Fibroblast of skin of back (primary cell): ENCODE data around the gene GTF3C5.
"Not testable (repeated sequence)": the region's sequence is repeated elsewhere in the genome, so short reads cannot be mapped to it uniquely, and the experiment has no call there.

Source experiments
- DNase-seq: peaks from one replicate; pipeline ENCODE4 v3.0.0-alpha.2; 2013

Gene GTF3C5

DNA sequence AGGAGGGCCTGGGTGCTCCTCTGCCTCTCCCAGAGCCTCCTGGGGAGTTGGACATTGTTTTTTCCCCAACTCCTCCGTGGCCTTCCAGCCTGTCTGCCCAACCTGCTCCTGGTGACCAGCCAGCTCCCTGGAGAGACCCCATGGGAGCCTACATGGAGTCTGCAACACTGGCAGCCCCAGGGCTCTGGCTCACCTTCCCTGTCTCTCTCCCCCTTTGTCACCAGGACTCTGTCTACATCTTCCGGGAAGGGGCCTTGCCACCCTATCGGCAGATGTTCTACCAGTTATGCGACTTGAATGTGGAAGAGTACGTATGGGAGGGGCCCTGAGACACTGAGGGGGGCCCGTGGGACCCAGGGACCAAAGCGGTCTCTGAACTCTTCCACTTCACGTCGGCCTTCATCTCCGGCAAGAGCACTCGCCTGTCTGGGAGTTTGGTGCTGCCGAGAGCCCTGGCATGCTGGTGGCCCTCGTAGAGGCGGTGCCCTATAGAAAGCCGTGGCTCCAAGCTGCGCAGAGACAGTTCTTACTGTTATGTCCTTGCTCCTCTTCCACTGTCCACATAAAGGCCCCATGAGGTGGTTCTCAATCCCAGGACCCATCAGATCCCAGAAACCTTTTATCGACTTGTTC lies 25.1 kb downstream of the GTF3C5 start:
- DNase-seq, result no peak

GRCh38 chr9:133056533-133056932 lies 25.7 kb downstream of the GTF3C5 start:
- DNase-seq, result no peak

GRCh38 chr9:133057006-133057405 lies 26.2 kb downstream of the GTF3C5 start:
- DNase-seq, result no peak

GRCh38 chr9:133057553-133057952 lies 26.8 kb downstream of the GTF3C5 start:
- no peak for DNase-seq

- no peak for DNase-seq
These were observed 27.3 kb downstream of the GTF3C5 start for GRCh38 chr9:133058071-133058470.

DNA sequence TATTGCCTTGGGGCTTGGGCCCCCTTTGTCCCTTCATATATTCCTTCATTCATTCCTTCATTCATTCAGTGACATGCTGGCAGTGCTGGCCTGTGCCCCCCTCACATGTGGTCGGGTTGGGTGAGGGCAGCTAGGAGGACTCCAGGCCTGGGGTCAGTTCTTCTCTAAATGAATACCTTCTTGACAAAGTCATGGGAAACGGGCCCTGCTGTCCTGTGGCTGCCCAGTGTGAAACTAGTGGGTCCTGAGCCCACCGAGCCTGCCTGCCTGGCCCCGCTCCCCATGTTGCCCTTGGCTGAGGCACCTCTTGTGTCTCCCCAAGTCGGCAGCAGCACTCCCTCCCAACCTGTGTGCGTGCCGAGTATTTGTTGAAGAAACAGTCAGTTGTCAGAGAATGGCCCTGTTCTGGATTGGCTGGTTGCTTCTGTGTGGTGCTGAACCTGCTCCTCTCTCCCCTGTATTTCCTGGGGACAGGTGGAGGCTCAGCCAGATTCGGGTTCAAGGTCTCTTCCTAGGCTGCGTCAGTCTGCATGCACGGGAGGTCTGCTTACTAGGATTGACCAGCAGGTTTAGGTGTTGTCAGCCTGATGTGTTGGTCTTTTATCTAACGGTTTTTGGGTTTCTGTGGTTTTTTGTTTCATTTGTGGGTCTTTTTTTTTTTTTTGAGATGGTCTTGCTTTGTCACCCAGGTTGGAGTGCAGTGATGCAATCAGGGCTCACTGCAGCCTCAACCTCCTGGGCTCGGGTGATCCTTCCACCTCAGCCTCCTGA lies 27.9 kb downstream of the GTF3C5 start:
- DNase-seq, result no peak

DNA sequence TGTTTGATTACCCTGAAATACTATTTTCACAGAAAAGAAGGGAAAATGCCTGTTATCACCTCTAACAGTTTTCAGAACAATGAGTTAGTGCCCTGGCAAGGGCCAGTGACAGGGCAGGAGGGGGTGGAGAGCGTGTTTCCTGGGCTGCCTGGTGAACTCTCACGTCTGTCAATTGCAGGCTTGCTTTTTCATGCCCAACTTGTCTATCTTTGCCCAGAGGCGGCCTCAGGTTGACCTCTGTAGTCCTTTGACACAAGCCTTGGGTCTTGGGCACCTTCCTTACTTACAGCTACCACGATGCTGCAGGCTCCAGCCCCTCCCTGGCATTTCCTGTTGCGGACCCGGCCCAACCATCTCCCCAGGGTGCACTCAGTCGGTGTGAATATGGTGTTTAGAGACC lies 28.8 kb downstream of the GTF3C5 start:
- peak; percentile 20 for DNase-seq

- no peak for DNase-seq
These were observed 29.6 kb downstream of the GTF3C5 start for GRCh38 chr9:133060417-133060841.

GRCh38 chr9:133061019-133061763 lies 30.4 kb downstream of the GTF3C5 start:
- DNase-seq, result not testable (repeated sequence)

DNA sequence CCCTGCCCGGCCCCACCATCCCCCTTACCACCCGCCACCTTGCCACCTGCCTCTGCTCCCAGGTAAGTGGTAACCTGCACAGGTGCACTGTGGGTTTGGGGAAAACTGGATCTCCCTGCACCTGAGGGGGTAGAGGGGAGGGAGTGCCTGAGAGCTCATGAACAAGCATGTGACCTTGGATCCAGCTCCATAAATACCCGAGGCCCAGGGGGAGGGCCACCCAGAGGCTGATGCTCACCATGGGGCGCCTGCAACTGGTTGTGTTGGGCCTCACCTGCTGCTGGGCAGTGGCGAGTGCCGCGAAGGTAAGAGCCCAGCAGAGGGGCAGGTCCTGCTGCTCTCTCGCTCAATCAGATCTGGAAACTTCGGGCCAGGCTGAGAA lies 31.0 kb downstream of the GTF3C5 start, which contains the start of gene CEL:
CEL (plus strand) TSS at position 218 of the 382 bp plus-strand sequence; CDS start at position 240, 22 bp downstream.
- not testable (repeated sequence) for DNase-seq

DNA sequence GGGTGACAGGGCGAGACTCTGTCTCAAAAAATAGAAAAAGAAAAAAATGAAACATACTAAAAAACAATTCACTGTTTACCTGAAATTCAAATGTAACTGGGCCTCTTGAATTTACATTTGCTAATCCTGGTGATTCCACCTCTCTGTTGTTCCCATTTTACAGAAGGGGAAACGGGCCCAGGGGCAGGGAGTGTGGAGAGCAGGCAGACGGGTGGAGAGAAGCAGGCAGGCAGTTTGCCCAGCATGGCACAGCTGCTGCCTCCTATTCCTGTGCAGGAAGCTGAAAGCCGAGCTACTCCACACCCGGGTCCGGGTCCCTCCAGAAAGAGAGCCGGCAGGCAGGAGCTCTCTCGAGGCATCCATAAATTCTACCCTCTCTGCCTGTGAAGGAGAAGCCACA lies 31.8 kb downstream of the GTF3C5 start:
- DNase-seq, result not testable (repeated sequence)

GRCh38 chr9:133063159-133063499 lies 32.3 kb downstream of the GTF3C5 start:
- DNase-seq, result no peak

- no peak for DNase-seq
These were observed 32.9 kb downstream of the GTF3C5 start for GRCh38 chr9:133063500-133064231.

- DNase-seq, result no peak
These were observed 33.7 kb downstream of the GTF3C5 start for GRCh38 chr9:133064241-133065069.

- DNase-seq, result no peak
These were observed 34.2 kb downstream of the GTF3C5 start for GRCh38 chr9:133065070-133065388.

DNA sequence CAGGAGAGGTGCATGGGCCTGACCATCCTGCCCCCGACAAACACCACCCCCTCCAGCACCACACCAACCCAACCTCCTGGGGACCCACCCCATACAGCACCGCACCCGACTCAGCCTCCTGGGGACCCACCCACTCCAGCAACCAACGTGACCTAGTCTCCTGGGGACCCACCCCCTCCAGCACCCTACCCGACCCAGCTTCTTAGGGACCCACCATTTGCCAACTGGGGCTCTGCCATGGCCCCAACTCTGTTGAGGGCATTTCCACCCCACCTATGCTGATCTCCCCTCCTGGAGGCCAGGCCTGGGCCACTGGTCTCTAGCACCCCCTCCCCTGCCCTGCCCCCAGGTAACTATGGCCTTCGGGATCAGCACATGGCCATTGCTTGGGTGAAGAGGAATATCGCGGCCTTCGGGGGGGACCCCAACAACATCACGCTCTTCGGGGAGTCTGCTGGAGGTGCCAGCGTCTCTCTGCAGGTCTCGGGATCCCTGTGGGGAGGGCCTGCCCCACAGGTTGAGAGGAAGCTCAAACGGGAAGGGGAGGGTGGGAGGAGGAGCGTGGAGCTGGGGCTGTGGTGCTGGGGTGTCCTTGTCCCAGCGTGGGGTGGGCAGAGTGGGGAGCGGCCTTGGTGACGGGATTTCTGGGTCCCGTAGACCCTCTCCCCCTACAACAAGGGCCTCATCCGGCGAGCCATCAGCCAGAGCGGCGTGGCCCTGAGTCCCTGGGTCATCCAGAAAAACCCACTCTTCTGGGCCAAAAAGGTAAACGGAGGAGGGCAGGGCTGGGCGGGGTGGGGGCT lies 35.6 kb downstream of the GTF3C5 start:
- no peak for DNase-seq

DNA sequence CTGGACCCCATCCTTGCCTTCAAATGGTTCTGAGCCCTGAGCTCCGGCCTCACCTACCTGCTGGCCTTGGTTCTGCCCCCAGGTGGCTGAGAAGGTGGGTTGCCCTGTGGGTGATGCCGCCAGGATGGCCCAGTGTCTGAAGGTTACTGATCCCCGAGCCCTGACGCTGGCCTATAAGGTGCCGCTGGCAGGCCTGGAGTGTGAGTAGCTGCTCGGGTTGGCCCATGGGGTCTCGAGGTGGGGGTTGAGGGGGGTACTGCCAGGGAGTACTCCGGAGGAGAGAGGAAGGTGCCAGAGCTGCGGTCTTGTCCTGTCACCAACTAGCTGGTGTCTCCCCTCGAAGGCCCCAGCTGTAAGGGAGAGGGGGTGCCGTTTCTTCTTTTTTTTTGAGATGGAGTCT lies 36.2 kb downstream of the GTF3C5 start:
- DNase-seq, result no peak

- no peak for DNase-seq
These were observed 37.0 kb downstream of the GTF3C5 start for GRCh38 chr9:133067813-133068212.

- not testable (repeated sequence) for DNase-seq
These were observed 37.6 kb downstream of the GTF3C5 start for GRCh38 chr9:133068431-133068830.

- DNase-seq, result not testable (repeated sequence)
These were observed 39.7 kb downstream of the GTF3C5 start for GRCh38 chr9:133070500-133070961.

DNA sequence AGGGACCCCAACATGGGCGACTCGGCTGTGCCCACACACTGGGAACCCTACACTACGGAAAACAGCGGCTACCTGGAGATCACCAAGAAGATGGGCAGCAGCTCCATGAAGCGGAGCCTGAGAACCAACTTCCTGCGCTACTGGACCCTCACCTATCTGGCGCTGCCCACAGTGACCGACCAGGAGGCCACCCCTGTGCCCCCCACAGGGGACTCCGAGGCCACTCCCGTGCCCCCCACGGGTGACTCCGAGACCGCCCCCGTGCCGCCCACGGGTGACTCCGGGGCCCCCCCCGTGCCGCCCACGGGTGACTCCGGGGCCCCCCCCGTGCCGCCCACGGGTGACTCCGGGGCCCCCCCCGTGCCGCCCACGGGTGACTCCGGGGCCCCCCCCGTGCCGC lies 40.2 kb downstream of the GTF3C5 start:
- DNase-seq, result not testable (repeated sequence)
